Left renal pelvis (tissue), 4 donors: ENCODE measurements around the gene ITFG1. TPM values are rescaled to one million over a fixed set of nuclear protein-coding genes. Genes with fewer than 3 reads are reported as not detected.
A peak's percentile ranks its signal among the peaks of the same experiment; 100 is the strongest.
"Not testable (repeated sequence)": the region's sequence is repeated elsewhere in the genome, so short reads cannot be mapped to it uniquely, and the experiment has no call there.

Experiments used
- DNase-seq, 4 donors: peaks; one replicate each; pipeline ENCODE4 v3.0.0-alpha.2; 2013; ENCODE audit warnings: low read depth in 4 of 4, low spot score in 3 of 4
- polyA plus RNA-seq, 4 donors: library from polyadenylated mRNA; unstranded; fragments of 120-200 nt; gene quantifications; one replicate each; pipeline ENCODE4 v1.2.1, GENCODE V29; 2013; ENCODE audit not compliant: insufficient read length in 4 of 4

ITFG1 gene
- polyA plus RNA-seq, 4 donors: 93.0 to 145 (median 118) TPM

- no peak for DNase-seq
Measured at GRCh38 chr16:47180073-47180472, 280.8 kb downstream of the ITFG1 start.

- no peak for DNase-seq
Measured at GRCh38 chr16:47175152-47175551, 285.7 kb downstream of the ITFG1 start.

GRCh38 chr16:47162670-47163420, 298.0 kb downstream of the ITFG1 start:
- no peak for DNase-seq

- DNase-seq: no peak
Measured at GRCh38 chr16:47161464-47161863, 299.4 kb downstream of the ITFG1 start.

GRCh38 chr16:47160422-47160821, 300.4 kb downstream of the ITFG1 start:
- no peak for DNase-seq

- no peak for DNase-seq
Measured at GRCh38 chr16:47158992-47159391, 301.9 kb downstream of the ITFG1 start.

- DNase-seq: no peak
Measured at GRCh38 chr16:47156680-47157215, 304.1 kb downstream of the ITFG1 start.

GRCh38 chr16:47152501-47152900, 308.4 kb downstream of the ITFG1 start:
- not testable (repeated sequence) for DNase-seq

- DNase-seq: no peak
Measured at GRCh38 chr16:47150067-47150466, 310.8 kb downstream of the ITFG1 start.

- DNase-seq: no peak
Measured at GRCh38 chr16:47144559-47144877, 316.3 kb downstream of the ITFG1 start.

- DNase-seq: peak in 3 of 4 donors; percentile 39 to 45 (median 41)
Measured at GRCh38 chr16:47143677-47144558, 316.9 kb downstream of the ITFG1 start, which contains the start of gene NETO2. Gene NETO2, minus strand, starts transcription at chr16:47143945. Its CDS starts 333 bp downstream, at chr16:47143612.

- peak in 3 of 4 donors; percentile 19 to 55 (median 54) for DNase-seq
Measured at GRCh38 chr16:47142821-47143676, 317.8 kb downstream of the ITFG1 start.

- peak in 1 of 4 donors; percentile 10 for DNase-seq
Measured at GRCh38 chr16:47142486-47142820, 318.4 kb downstream of the ITFG1 start.

- DNase-seq: peak in 3 of 4 donors; percentile 67 to 77 (median 71)
Measured at GRCh38 chr16:47141773-47142485, 318.9 kb downstream of the ITFG1 start.

GRCh38 chr16:47140686-47141085, 320.2 kb downstream of the ITFG1 start:
- DNase-seq: no peak

GRCh38 chr16:47139561-47140185, 321.2 kb downstream of the ITFG1 start:
- DNase-seq: no peak

GRCh38 chr16:47137925-47138324, 322.9 kb downstream of the ITFG1 start:
- DNase-seq: not testable (repeated sequence)

- DNase-seq: no peak
Measured at GRCh38 chr16:47136099-47136842, 324.6 kb downstream of the ITFG1 start.

GRCh38 chr16:47134550-47134949, 326.3 kb downstream of the ITFG1 start:
- no peak for DNase-seq
